ENCODE measurements around the gene IMMP2L. TPM values are rescaled to one million over a fixed set of nuclear protein-coding genes. Genes with fewer than 3 reads are reported as not detected.

Gene IMMP2L
- total and polyA plus RNA-seq, 2 of the 13 experiments (the other 11 are each of a cell fraction or from before 2014, with no cell fraction given), result 7.8 to 16.9 TPM

DNA sequence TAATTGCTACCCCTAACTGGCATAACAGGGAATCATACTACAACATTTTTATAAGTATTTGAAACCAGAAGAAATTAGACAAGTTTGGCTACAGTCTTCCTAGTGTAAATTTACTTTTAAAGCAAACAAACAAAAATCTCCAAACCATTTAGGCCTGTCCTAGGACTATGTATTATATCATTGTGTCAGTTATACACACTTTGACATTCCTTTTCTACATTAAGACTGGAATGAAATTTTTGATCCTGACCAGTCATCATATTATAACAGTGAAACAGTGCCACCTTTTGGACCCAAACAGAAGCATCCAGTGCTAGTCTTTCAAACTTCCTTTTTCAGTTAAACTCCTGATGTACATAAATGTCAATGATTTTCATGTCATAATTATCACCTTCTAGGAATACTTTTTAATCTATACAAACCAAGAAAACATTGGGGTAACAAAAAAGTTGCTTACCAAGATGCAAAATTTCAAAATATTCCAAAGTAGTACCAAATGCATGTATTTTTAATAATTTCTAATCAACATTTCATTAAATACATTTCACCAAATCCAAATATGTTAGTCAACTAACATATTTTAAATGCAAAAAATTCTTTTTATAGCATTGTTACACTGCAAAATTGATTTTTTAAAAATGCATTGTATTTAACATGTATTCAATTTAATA, 75.7 kb downstream of the IMMP2L start:
- no peak overlapping the region for H3K4me2 ChIP-seq (ENCODE audit: low read depth, low read length)
- no peak overlapping the region for H3K27ac ChIP-seq (ENCODE audit: extremely low read length, insufficient read depth, low read length)

More for the DNA sequence above, 75.7 kb downstream of the IMMP2L start:
- CTCF ChIA-PET (ENCODE audit: low intra/inter-chr PET ratio, low total read pairs), result interaction anchor here (0.9 to 1.4 kb wide), 3 partner anchors 249 to 1396 kb away, joined by 4 to 11 read pairs (median 4); no protein-coding TSS in a partner anchor
- Histone ChIP-seq H3K9ac (ENCODE audit: insufficient read depth, low read depth, low read length) (no peak overlapping the region), H3K4me3 (replicated peaks in 1 of 3; ENCODE audit: insufficient read depth in 1 of 3, low read depth in 2 of 3, low read length in 3 of 3) (no peak overlapping the region), H3K9me3 (ENCODE audit: low read length) (no peaks in the 10 kb centered on the region), H3K27me3 (ENCODE audit: control insufficient read depth in 1 of 2, insufficient read depth in 2 of 2, low read length in 2 of 2) (no peaks in the 10 kb centered on the region), H3K4me1 (ENCODE audit: insufficient read depth, low read length) (no peaks in the 10 kb centered on the region), H3K36me3 (replicated peaks in 1 of 2; ENCODE audit: control insufficient read depth in 1 of 2, insufficient read depth in 2 of 2, low read length in 2 of 2) (no peaks in the 10 kb centered on the region), H2AFZ (ENCODE audit: low read length) (no peak overlapping the region), H4K20me1 (ENCODE audit: insufficient read depth, low read length) (no peaks in the 10 kb centered on the region), H3K79me2 (ENCODE audit: insufficient read depth, low read length) (no peaks in the 10 kb centered on the region)
- FAIRE-seq (peak; percentile 88), DNase-seq (ENCODE audit: low spot score) (peak; percentile 41), ATAC-seq (peak; percentile 46)
- POLR2A ChIA-PET, result no interaction called here
- intact Hi-C loops (cut with micrococcal nuclease; ENCODE audit: unreplicated experiment) (loop anchor here (1.0 to 10.0 kb wide), 4 partner anchors 173 to 1392 kb away; no protein-coding TSS in a partner anchor), in situ Hi-C loops (cut with HindIII; ENCODE audit: extremely low pct_ligation_motif_present, low pct_unique_long_range_greater_than_20kb) (loop anchor here (5.0 kb wide), 1 partner anchor 394 kb away; the partner anchor contains the start of gene LRRN3)
- TF ChIP-seq, protein P1, sequence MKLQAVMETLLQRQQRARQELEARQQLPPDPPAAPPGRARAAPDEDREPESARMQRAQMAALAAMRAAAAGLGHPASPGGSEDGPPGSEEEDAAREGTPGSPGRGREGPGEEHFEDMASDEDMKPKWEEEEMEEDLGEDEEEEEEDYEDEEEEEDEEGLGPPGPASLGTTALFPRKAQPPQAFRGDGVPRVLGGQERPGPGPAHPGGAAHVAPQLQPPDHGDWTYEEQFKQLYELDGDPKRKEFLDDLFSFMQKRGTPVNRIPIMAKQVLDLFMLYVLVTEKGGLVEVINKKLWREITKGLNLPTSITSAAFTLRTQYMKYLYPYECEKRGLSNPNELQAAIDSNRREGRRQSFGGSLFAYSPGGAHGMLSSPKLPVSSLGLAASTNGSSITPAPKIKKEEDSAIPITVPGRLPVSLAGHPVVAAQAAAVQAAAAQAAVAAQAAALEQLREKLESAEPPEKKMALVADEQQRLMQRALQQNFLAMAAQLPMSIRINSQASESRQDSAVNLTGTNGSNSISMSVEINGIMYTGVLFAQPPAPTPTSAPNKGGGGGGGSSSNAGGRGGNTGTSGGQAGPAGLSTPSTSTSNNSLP (IDR thresholded peaks at IDR 0.05; ENCODE audit: low read depth, low read length), result 0 out of 2 replicates have a peak, but pooled peaks have one; percentile 21
- TF ChIP-seq MED13 (CRISPR knock-in tag; IDR thresholded peaks at IDR 0.05) (no peak), RAD21 (CRISPR knock-in tag; IDR thresholded peaks at IDR 0.05) (peak; percentile 39; the same call in 1 of the 2 replicates), ONECUT2 (CRISPR knock-in tag; IDR thresholded peaks at IDR 0.05) (no peak), MAFK (conservative IDR thresholded peaks at IDR 0.05 in 1 of 2, IDR thresholded peaks at IDR 0.05 in 1 of 2; ENCODE audit: low read length in 2 of 2) (peak in 1 of 2 experiments; percentile 45; a peak in 1 of 4 replicates), SMC3 (IDR thresholded peaks at IDR 0.05; ENCODE audit: low read length) (peak; percentile 74), STAG1 (CRISPR knock-in tag; IDR thresholded peaks at IDR 0.05) (peak; percentile 78)
- TF ChIP-seq, protein P2, sequence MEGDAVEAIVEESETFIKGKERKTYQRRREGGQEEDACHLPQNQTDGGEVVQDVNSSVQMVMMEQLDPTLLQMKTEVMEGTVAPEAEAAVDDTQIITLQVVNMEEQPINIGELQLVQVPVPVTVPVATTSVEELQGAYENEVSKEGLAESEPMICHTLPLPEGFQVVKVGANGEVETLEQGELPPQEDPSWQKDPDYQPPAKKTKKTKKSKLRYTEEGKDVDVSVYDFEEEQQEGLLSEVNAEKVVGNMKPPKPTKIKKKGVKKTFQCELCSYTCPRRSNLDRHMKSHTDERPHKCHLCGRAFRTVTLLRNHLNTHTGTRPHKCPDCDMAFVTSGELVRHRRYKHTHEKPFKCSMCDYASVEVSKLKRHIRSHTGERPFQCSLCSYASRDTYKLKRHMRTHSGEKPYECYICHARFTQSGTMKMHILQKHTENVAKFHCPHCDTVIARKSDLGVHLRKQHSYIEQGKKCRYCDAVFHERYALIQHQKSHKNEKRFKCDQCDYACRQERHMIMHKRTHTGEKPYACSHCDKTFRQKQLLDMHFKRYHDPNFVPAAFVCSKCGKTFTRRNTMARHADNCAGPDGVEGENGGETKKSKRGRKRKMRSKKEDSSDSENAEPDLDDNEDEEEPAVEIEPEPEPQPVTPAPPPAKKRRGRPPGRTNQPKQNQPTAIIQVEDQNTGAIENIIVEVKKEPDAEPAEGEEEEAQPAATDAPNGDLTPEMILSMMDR (CRISPR knock-in tag; IDR thresholded peaks at IDR 0.05), result peak; percentile 73
- TF ChIP-seq, protein P3, sequence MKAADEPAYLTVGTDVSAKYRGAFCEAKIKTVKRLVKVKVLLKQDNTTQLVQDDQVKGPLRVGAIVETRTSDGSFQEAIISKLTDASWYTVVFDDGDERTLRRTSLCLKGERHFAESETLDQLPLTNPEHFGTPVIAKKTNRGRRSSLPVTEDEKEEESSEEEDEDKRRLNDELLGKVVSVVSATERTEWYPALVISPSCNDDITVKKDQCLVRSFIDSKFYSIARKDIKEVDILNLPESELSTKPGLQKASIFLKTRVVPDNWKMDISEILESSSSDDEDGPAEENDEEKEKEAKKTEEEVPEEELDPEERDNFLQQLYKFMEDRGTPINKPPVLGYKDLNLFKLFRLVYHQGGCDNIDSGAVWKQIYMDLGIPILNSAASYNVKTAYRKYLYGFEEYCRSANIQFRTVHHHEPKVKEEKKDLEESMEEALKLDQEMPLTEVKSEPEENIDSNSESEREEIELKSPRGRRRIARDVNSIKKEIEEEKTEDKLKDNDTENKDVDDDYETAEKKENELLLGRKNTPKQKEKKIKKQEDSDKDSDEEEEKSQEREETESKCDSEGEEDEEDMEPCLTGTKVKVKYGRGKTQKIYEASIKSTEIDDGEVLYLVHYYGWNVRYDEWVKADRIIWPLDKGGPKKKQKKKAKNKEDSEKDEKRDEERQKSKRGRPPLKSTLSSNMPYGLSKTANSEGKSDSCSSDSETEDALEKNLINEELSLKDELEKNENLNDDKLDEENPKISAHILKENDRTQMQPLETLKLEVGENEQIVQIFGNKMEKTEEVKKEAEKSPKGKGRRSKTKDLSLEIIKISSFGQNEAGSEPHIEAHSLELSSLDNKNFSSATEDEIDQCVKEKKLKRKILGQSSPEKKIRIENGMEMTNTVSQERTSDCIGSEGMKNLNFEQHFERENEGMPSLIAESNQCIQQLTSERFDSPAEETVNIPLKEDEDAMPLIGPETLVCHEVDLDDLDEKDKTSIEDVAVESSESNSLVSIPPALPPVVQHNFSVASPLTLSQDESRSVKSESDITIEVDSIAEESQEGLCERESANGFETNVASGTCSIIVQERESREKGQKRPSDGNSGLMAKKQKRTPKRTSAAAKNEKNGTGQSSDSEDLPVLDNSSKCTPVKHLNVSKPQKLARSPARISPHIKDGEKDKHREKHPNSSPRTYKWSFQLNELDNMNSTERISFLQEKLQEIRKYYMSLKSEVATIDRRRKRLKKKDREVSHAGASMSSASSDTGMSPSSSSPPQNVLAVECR (CRISPR knock-in tag; IDR thresholded peaks at IDR 0.05; ENCODE audit: borderline replicate concordance), result no peak
- no TSS peak for BruUV-seq (replicated peaks)

Measured in HepG2 (cell line).